Keratinocyte (primary cell): ENCODE results near the gene C4orf50. TPM values are rescaled to one million over a fixed set of nuclear protein-coding genes. Genes with fewer than 3 reads are reported as not detected.

Source experiments
- DNase-seq: peaks from one replicate; pipeline ENCODE4 v3.0.0-alpha.2; 2011; ENCODE audit warnings: low read depth, missing footprints, low spot score
- FAIRE-seq: peaks from 2 replicates; lab custom pipeline; 2011; peaks lifted over from hg19 to GRCh38; lab: Jason Lieb, UNC
- H2AFZ ChIP-seq: 2 replicates; pipeline ENCODE4 v1.6.0; 2012; ENCODE audit warnings: low read length, control low read depth, inconsistent platforms; ENCODE audit not compliant: control insufficient read depth
- H3K27ac ChIP-seq: 2 replicates; pipeline ENCODE4 v1.5.1; 2011; ENCODE audit warnings: low read length; ENCODE audit not compliant: control insufficient read depth, insufficient read depth
- H3K27me3 ChIP-seq: 3 replicates; pipeline ENCODE4 v1.6.0; 2011; ENCODE audit warnings: low read length; ENCODE audit not compliant: control insufficient read depth, insufficient read depth; ENCODE audit errors: extremely low read depth
- H3K36me3 ChIP-seq, 2 experiments: 2 replicates in 1 of 2; 3 replicates in 1 of 2; pipeline ENCODE4 v1.5.1; 2011; ENCODE audit warnings: low read length in 2 of 2, mild to moderate bottlenecking in 1 of 2; ENCODE audit not compliant: control insufficient read depth in 2 of 2, insufficient read depth in 2 of 2; ENCODE audit errors: extremely low read depth in 1 of 2
- H3K4me1 ChIP-seq: 3 replicates; pipeline ENCODE4 v1.5.1; 2011; ENCODE audit warnings: low read length; ENCODE audit not compliant: control insufficient read depth, insufficient read depth; ENCODE audit errors: extremely low read depth
- H3K4me2 ChIP-seq: 3 replicates; pipeline ENCODE4 v1.6.0; 2011; ENCODE audit warnings: low read depth, low read length; ENCODE audit not compliant: control insufficient read depth, insufficient read depth; ENCODE audit errors: extremely low read depth
- H3K4me3 ChIP-seq, 3 experiments: fragments of 200-600 bp in 1 of 3; sonication (generic) in 1 of 3; 2 replicates in 2 of 3; 3 replicates in 1 of 3; pipeline ENCODE4 v1.5.1; 2011 to 2016; ENCODE audit warnings: low read length in 3 of 3, mild to moderate bottlenecking in 3 of 3, control low read depth in 2 of 3, inconsistent platforms in 1 of 3, low read depth in 1 of 3, mixed read lengths in 1 of 3, mixed run types in 1 of 3, moderate library complexity in 1 of 3; ENCODE audit not compliant: control insufficient read depth in 2 of 3, insufficient read depth in 2 of 3; ENCODE audit errors: extremely low read depth in 1 of 3
- H3K79me2 ChIP-seq: 2 replicates; pipeline ENCODE4 v1.6.0; 2012; ENCODE audit warnings: low read length; ENCODE audit not compliant: control insufficient read depth, insufficient read depth
- H3K9ac ChIP-seq: 3 replicates; pipeline ENCODE4 v1.6.0; 2011; ENCODE audit warnings: low read length; ENCODE audit not compliant: control insufficient read depth, insufficient read depth; ENCODE audit errors: extremely low read depth
- H3K9me1 ChIP-seq: 3 replicates; pipeline ENCODE4 v1.6.0; 2011; ENCODE audit warnings: low read length; ENCODE audit not compliant: control insufficient read depth, insufficient read depth; ENCODE audit errors: extremely low read depth
- H3K9me3 ChIP-seq: 2 replicates; pipeline ENCODE4 v1.5.1; 2012; ENCODE audit warnings: low read depth, low read length; ENCODE audit not compliant: control insufficient read depth
- H4K20me1 ChIP-seq: 3 replicates; pipeline ENCODE4 v1.6.0; 2011; ENCODE audit warnings: low read length; ENCODE audit not compliant: control insufficient read depth, insufficient read depth; ENCODE audit errors: extremely low read depth
- EZH2 ChIP-seq: IDR thresholded peaks from one replicate; pipeline ENCODE4 v1.6.1; 2012; ENCODE audit warnings: inconsistent platforms, mild to moderate bottlenecking, low read length, moderate library complexity
- dilution Hi-C: fragments of 300-500 bp; cut with MboI; formaldehyde crosslinking; loops from one replicate; pipeline ENCODE4 v1.7.0; 2020; ENCODE audit warnings: low sequenced_read_pairs; ENCODE audit not compliant: extremely low pct_ligation_motif_present
- polyA plus RNA-seq, 5 experiments: library from polyadenylated mRNA; depleted of rRNA in 3 of 5; stranded (reverse) in 3 of 5; stranded (forward) in 1 of 5; unstranded in 1 of 5; fragments of >200 nt; gene quantifications; 1 replicate in 1 of 5; 2 replicates in 3 of 5; 3 replicates in 1 of 5; pipeline versions ENCODE4 v1.2.1 to v1.2.3, GENCODE V29; 2011 to 2012; ENCODE audit warnings: missing spikeins in 2 of 5, low read depth in 1 of 5, low replicate concordance in 1 of 5
- TF ChIP-seq, protein P1 (sequence below), 3 experiments: IDR thresholded peaks in 1 of 3; conservative IDR thresholded peaks in 1 of 3; optimal IDR thresholded peaks in 1 of 3; 2 replicates in 2 of 3; 3 replicates in 1 of 3; pipeline versions ENCODE3 to v1.5.1; 2011; ENCODE audit warnings: low read length in 3 of 3, mild to moderate bottlenecking in 3 of 3, moderate library complexity in 2 of 3, control low read depth in 1 of 3, inconsistent platforms in 1 of 3; ENCODE audit not compliant: insufficient read depth in 2 of 3; ENCODE audit errors: extremely low read depth in 1 of 3

Gene C4orf50
- polyA plus RNA-seq, 1 donor (not counting 4 experiments of a cell fraction or from before 2014, with no cell fraction given): not detected

GRCh38 chr4:5941601-5942000 lies 76.6 kb downstream of the C4orf50 start:
- Histone ChIP-seq H3K4me1 (no peaks in the 10 kb centered on the region), H3K36me3 (no peaks in the 10 kb centered on the region), H2AFZ (no peak overlapping the region), H4K20me1 (no peaks in the 10 kb centered on the region), H3K9ac (no peak overlapping the region), H3K27me3 (no peaks in the 10 kb centered on the region), H3K9me1 (no peaks in the 10 kb centered on the region), H3K27ac (no peak overlapping the region), H3K9me3 (no peaks in the 10 kb centered on the region), H3K4me2 (no peak overlapping the region), H3K4me3 (no peak overlapping the region), H3K79me2 (no peaks in the 10 kb centered on the region)
- dilution Hi-C loops: no loop called here
- FAIRE-seq: no peak
- no peak for DNase-seq
- TF ChIP-seq EZH2: no peak
- TF ChIP-seq, protein P1, sequence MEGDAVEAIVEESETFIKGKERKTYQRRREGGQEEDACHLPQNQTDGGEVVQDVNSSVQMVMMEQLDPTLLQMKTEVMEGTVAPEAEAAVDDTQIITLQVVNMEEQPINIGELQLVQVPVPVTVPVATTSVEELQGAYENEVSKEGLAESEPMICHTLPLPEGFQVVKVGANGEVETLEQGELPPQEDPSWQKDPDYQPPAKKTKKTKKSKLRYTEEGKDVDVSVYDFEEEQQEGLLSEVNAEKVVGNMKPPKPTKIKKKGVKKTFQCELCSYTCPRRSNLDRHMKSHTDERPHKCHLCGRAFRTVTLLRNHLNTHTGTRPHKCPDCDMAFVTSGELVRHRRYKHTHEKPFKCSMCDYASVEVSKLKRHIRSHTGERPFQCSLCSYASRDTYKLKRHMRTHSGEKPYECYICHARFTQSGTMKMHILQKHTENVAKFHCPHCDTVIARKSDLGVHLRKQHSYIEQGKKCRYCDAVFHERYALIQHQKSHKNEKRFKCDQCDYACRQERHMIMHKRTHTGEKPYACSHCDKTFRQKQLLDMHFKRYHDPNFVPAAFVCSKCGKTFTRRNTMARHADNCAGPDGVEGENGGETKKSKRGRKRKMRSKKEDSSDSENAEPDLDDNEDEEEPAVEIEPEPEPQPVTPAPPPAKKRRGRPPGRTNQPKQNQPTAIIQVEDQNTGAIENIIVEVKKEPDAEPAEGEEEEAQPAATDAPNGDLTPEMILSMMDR (optimal IDR thresholded peaks at IDR 0.05 in 1 of 3, IDR thresholded peaks at IDR 0.05 in 1 of 3, conservative IDR thresholded peaks at IDR 0.05 in 1 of 3; ENCODE audit: extremely low read depth in 1 of 3, insufficient read depth in 2 of 3, low read length in 3 of 3): no peak

- no peak for FAIRE-seq
- DNase-seq: no peak
These were observed 77.6 kb downstream of the C4orf50 start for GRCh38 chr4:5940470-5941203.

More at GRCh38 chr4:5940470-5941203, 77.6 kb downstream of the C4orf50 start:
- Histone ChIP-seq H3K27me3 (no peaks in the 10 kb centered on the region), H2AFZ (no peak overlapping the region), H3K4me3 (no peak overlapping the region), H4K20me1 (no peaks in the 10 kb centered on the region), H3K9me1 (no peaks in the 10 kb centered on the region), H3K4me2 (no peak overlapping the region), H3K9me3 (no peaks in the 10 kb centered on the region), H3K9ac (no peak overlapping the region), H3K36me3 (no peaks in the 10 kb centered on the region), H3K27ac (no peak overlapping the region), H3K79me2 (no peaks in the 10 kb centered on the region), H3K4me1 (no peaks in the 10 kb centered on the region)
- dilution Hi-C loops: no loop called here
- TF ChIP-seq EZH2: no peak
- TF ChIP-seq, protein P1 (optimal IDR thresholded peaks at IDR 0.05 in 1 of 3, IDR thresholded peaks at IDR 0.05 in 1 of 3, conservative IDR thresholded peaks at IDR 0.05 in 1 of 3; ENCODE audit: extremely low read depth in 1 of 3, insufficient read depth in 2 of 3, low read length in 3 of 3): no peak
